ENCODE measurements around the gene ENHO. TPM values are rescaled to one million over a fixed set of nuclear protein-coding genes. Genes with fewer than 3 reads are reported as not detected.
A peak's percentile ranks its signal among the peaks of the same experiment; 100 is the strongest.
"Not testable (repeated sequence)": the region's sequence is repeated elsewhere in the genome, so short reads cannot be mapped to it uniquely, and the experiment has no call there.

The ENHO gene
- polyA plus RNA-seq, 1 donor = 4.3 TPM

GRCh38 chr9:34505370-34506120, 17.2 kb downstream of the ENHO start:
- no peak for DNase-seq

- DNase-seq = no peak
Observed at GRCh38 chr9:34503406-34503805, 19.4 kb downstream of the ENHO start.

GRCh38 chr9:34502891-34503290, 19.9 kb downstream of the ENHO start:
- no peak for DNase-seq

GRCh38 chr9:34502471-34502870, 20.3 kb downstream of the ENHO start:
- no peak for DNase-seq

- DNase-seq = peak; percentile 67
Observed at GRCh38 chr9:34501889-34502425, 20.8 kb downstream of the ENHO start.

GRCh38 chr9:34501372-34501771, 21.4 kb downstream of the ENHO start:
- no peak for DNase-seq

- DNase-seq = peak; percentile 54
Observed at GRCh38 chr9:34500623-34501267, 22.0 kb downstream of the ENHO start.

GRCh38 chr9:34499076-34499475, 23.7 kb downstream of the ENHO start:
- no peak for DNase-seq

- DNase-seq = no peak
Observed at GRCh38 chr9:34498553-34498952, 24.2 kb downstream of the ENHO start.

- no peak for DNase-seq
Observed at GRCh38 chr9:34496149-34496712, 26.6 kb downstream of the ENHO start.

GRCh38 chr9:34493972-34494535, 28.7 kb downstream of the ENHO start:
- peak; percentile 63 for DNase-seq

GRCh38 chr9:34492051-34492450, 30.7 kb downstream of the ENHO start:
- no peak for DNase-seq

GRCh38 chr9:34491596-34491995, 31.2 kb downstream of the ENHO start:
- DNase-seq = no peak

GRCh38 chr9:34490760-34491159, 32.0 kb downstream of the ENHO start:
- no peak for DNase-seq

GRCh38 chr9:34490360-34490759, 32.4 kb downstream of the ENHO start:
- no peak for DNase-seq

- DNase-seq = no peak
Observed at GRCh38 chr9:34486572-34486971, 36.2 kb downstream of the ENHO start.

GRCh38 chr9:34485822-34486221, 37.0 kb downstream of the ENHO start:
- no peak for DNase-seq

GRCh38 chr9:34484678-34485077, 38.1 kb downstream of the ENHO start:
- DNase-seq = no peak

- DNase-seq = not testable (repeated sequence)
Observed at GRCh38 chr9:34482746-34483145, 40.0 kb downstream of the ENHO start.

GRCh38 chr9:34481620-34482019, 41.2 kb downstream of the ENHO start:
- not testable (repeated sequence) for DNase-seq

GRCh38 chr9:34479431-34479866, 43.3 kb downstream of the ENHO start:
- no peak for DNase-seq

GRCh38 chr9:34477541-34477940, 45.2 kb downstream of the ENHO start:
- DNase-seq = no peak

- DNase-seq = no peak
Observed at GRCh38 chr9:34475097-34475496, 47.7 kb downstream of the ENHO start.
